Endothelial cell of umbilical vein (primary cell): ENCODE data around the gene TFDP1.

Experiments used
- CTCF ChIP-seq, 2 donors: IDR thresholded peaks; 1 replicate in 1 of 2; 2 replicates in 1 of 2; pipeline ENCODE4 v1.5.1; 2011; ENCODE audit warnings: low read length in 2 of 2, mild to moderate bottlenecking in 2 of 2, moderate library complexity in 2 of 2, control low read depth in 1 of 2, inconsistent platforms in 1 of 2, low read depth in 1 of 2; ENCODE audit not compliant: insufficient read depth in 1 of 2; ENCODE audit errors: extremely low read depth in 1 of 2
- EZH2 ChIP-seq: IDR thresholded peaks from 2 replicates; pipeline ENCODE4 v1.6.1; 2012; ENCODE audit warnings: borderline replicate concordance, low read depth, mild to moderate bottlenecking, moderate library complexity, low read length, inconsistent platforms; ENCODE audit not compliant: severe bottlenecking
- FOS ChIP-seq: IDR thresholded peaks from 2 replicates; pipeline ENCODE4 v1.6.1; 2011; ENCODE audit warnings: mild to moderate bottlenecking, low read length, moderate library complexity, borderline replicate concordance; ENCODE audit not compliant: insufficient read depth
- JUN ChIP-seq: IDR thresholded peaks from 2 replicates; pipeline ENCODE4 v1.6.1; 2011; ENCODE audit warnings: borderline replicate concordance, low read depth; ENCODE audit not compliant: insufficient read length, insufficient read depth
- MAX ChIP-seq: IDR thresholded peaks from 2 replicates; pipeline ENCODE4 v1.6.1; 2011; ENCODE audit not compliant: insufficient read depth, insufficient read length
- MYC ChIP-seq: IDR thresholded peaks from one replicate; pipeline ENCODE4 v1.6.1; 2011; ENCODE audit warnings: mild to moderate bottlenecking, low read depth, low read length
- POLR2A ChIP-seq: IDR thresholded peaks from 2 replicates; pipeline ENCODE4 v1.6.1; 2012; ENCODE audit warnings: low read depth, mild to moderate bottlenecking, control low read depth, low read length
- POLR2AphosphoS5 ChIP-seq: IDR thresholded peaks from 2 replicates; pipeline ENCODE4 v1.6.1; 2012; ENCODE audit warnings: low read depth, mild to moderate bottlenecking, control low read depth, low read length, moderate library complexity; ENCODE audit not compliant: insufficient read depth

- TF ChIP-seq EZH2 (no peak), POLR2AphosphoS5 (no peak), CTCF (IDR thresholded peaks at IDR 0.05; ENCODE audit: extremely low read depth in 1 of 2, insufficient read depth in 1 of 2, low read depth in 1 of 2, low read length in 2 of 2) (no peak), POLR2A (no peak), JUN (no peak), FOS (no peak), MYC (no peak), MAX (no peak)
These were observed 18.4 kb upstream of the TFDP1 start for GRCh38 chr13:113566227-113566561.
